IMR-90 (cell line): ENCODE measurements around the gene PCK2. TPM values are rescaled to one million over a fixed set of nuclear protein-coding genes. Genes with fewer than 3 reads are reported as not detected.

Source experiments
- ATAC-seq: fragments of 200-7000 bp; cut with Tn5 transposase; 2 replicates; pipeline ENCODE4 v1.9.1; 2020; ENCODE audit warnings: low read depth, mild to moderate bottlenecking, moderate library complexity
- BruUV-seq: library from RNA; stranded (reverse); fragments of 400-500 nt; replicated peaks from 2 replicates; lab custom pipeline; 2021; lab: Mats Ljungman, UMichigan
- CTCF ChIA-PET: fragments of 300-600 bp; formaldehyde crosslinking; extraction: SDS; loops from one replicate; lab custom pipeline; 2021; ENCODE audit warnings: antibody characterized with exemption; lab: Yijun Ruan, JAX
- POLR2A ChIA-PET: fragments of 300-600 bp; sonication (Branson Sonifier 250); formaldehyde crosslinking; loops from one replicate; lab custom pipeline; 2022; ENCODE audit warnings: antibody characterized with exemption; ENCODE audit not compliant: unreplicated experiment; lab: Charles Lee
- DNase-seq: peaks from one replicate; pipeline ENCODE4 v3.0.0; 2013
- H2AFZ ChIP-seq: replicated peaks from 2 replicates; pipeline ENCODE3; 2013; ENCODE audit warnings: low read length, mild to moderate bottlenecking; ENCODE audit not compliant: poor library complexity
- H2AK5ac ChIP-seq: 2 replicates; pipeline ENCODE4 v1.6.1; 2013; ENCODE audit warnings: low read depth, low read length, inconsistent platforms
- H2AK9ac ChIP-seq: replicated peaks from 2 replicates; pipeline ENCODE3; 2013; ENCODE audit warnings: mild to moderate bottlenecking, low read depth, low read length, moderate library complexity; ENCODE audit not compliant: poor library complexity
- H2BK120ac ChIP-seq: 2 replicates; pipeline ENCODE4 v1.6.1; 2013; ENCODE audit warnings: low read depth, low read length, inconsistent platforms
- H2BK15ac ChIP-seq: 3 replicates; pipeline ENCODE4 v1.6.1; 2013; ENCODE audit warnings: low read depth, low read length, inconsistent platforms
- H2BK20ac ChIP-seq: 2 replicates; pipeline ENCODE4 v1.6.1; 2013; ENCODE audit warnings: low read depth, mild to moderate bottlenecking, inconsistent platforms, low read length, moderate library complexity
- H2BK5ac ChIP-seq: 2 replicates; pipeline ENCODE4 v1.6.1; 2013; ENCODE audit warnings: mild to moderate bottlenecking, low read depth, low read length, inconsistent platforms; ENCODE audit not compliant: poor library complexity, severe bottlenecking
- H3K14ac ChIP-seq: replicated peaks from 2 replicates; pipeline ENCODE4 v1.6.1; 2013; ENCODE audit warnings: low read depth, low read length, inconsistent platforms
- H3K18ac ChIP-seq: 2 replicates; pipeline ENCODE4 v1.6.1; 2013; ENCODE audit warnings: low read depth, low read length, control low read depth
- H3K23ac ChIP-seq: 2 replicates; pipeline ENCODE4 v1.6.1; 2013; ENCODE audit warnings: low read depth, low read length, inconsistent platforms
- H3K27ac ChIP-seq: 2 replicates; pipeline ENCODE4 v1.5.1; 2013; ENCODE audit warnings: mild to moderate bottlenecking, control low read depth, low read length; ENCODE audit not compliant: insufficient read depth
- H3K27me3 ChIP-seq: 2 replicates; pipeline ENCODE4 v1.6.1; 2013; ENCODE audit warnings: low read length; ENCODE audit not compliant: control insufficient read depth, insufficient read depth
- H3K36me3 ChIP-seq: 2 replicates; pipeline ENCODE4 v1.6.1; 2013; ENCODE audit warnings: low read length, mixed read lengths; ENCODE audit not compliant: control insufficient read depth, insufficient read depth
- H3K4ac ChIP-seq: 2 replicates; pipeline ENCODE4 v1.6.1; 2013; ENCODE audit warnings: low read depth, low read length, inconsistent platforms
- H3K4me1 ChIP-seq: 2 replicates; pipeline ENCODE4 v1.6.1; 2013; ENCODE audit warnings: low read length, mixed read lengths; ENCODE audit not compliant: control insufficient read depth, insufficient read depth
- H3K4me2 ChIP-seq: 2 replicates; pipeline ENCODE4 v1.6.1; 2013; ENCODE audit warnings: low read depth, mild to moderate bottlenecking, control low read depth, low read length, moderate library complexity
- H3K4me3 ChIP-seq: 2 replicates; pipeline ENCODE4 v1.5.1; 2013; ENCODE audit warnings: low read depth, mild to moderate bottlenecking, control low read depth, low read length, moderate library complexity; ENCODE audit not compliant: insufficient read depth
- H3K56ac ChIP-seq: 2 replicates; pipeline ENCODE4 v1.6.1; 2013; ENCODE audit warnings: low read length, inconsistent platforms; ENCODE audit not compliant: insufficient read depth; ENCODE audit errors: extremely low read depth
- H3K79me1 ChIP-seq, 2 experiments: 2 replicates each; pipeline ENCODE4 v1.6.1; 2013; ENCODE audit warnings: low read length in 2 of 2, inconsistent platforms in 1 of 2, low read depth in 1 of 2
- H3K9ac ChIP-seq: 2 replicates; pipeline ENCODE4 v1.6.1; 2013; ENCODE audit warnings: low read depth, low read length, control low read depth
- H3K9me1 ChIP-seq: 2 replicates; pipeline ENCODE4 v1.6.1; 2013; ENCODE audit warnings: low read length, inconsistent platforms; ENCODE audit not compliant: insufficient read depth
- H3K9me3 ChIP-seq: 2 replicates; pipeline ENCODE4 v1.6.1; 2013; ENCODE audit warnings: low read length; ENCODE audit not compliant: control insufficient read depth, insufficient read depth
- H4K20me1 ChIP-seq: 2 replicates; pipeline ENCODE4 v1.6.1; 2013; ENCODE audit warnings: low read length, inconsistent platforms; ENCODE audit not compliant: insufficient read depth
- H4K5ac ChIP-seq: 2 replicates; pipeline ENCODE4 v1.6.1; 2013; ENCODE audit warnings: mild to moderate bottlenecking, low read depth, low read length, control low read depth
- H4K8ac ChIP-seq, 2 experiments: 2 replicates each; pipeline ENCODE4 v1.6.1; 2013; ENCODE audit warnings: low read depth in 2 of 2, low read length in 2 of 2, control low read depth in 1 of 2, inconsistent platforms in 1 of 2
- H4K91ac ChIP-seq: 2 replicates; pipeline ENCODE4 v1.6.1; 2013; ENCODE audit warnings: low read depth, low read length, inconsistent platforms; ENCODE audit not compliant: insufficient read depth
- BHLHE40 ChIP-seq: fragments of 150-350 bp; IDR thresholded peaks from 2 replicates; pipeline ENCODE4 v1.6.1; 2016; ENCODE audit warnings: mild to moderate bottlenecking, low read depth, low read length
- CEBPB ChIP-seq: IDR thresholded peaks from 2 replicates; pipeline ENCODE4 v1.6.1; 2012; ENCODE audit warnings: low read depth, low read length, improper control_type of control experiment
- CHD1 ChIP-seq: IDR thresholded peaks from 2 replicates; pipeline ENCODE4 v1.6.1; 2012; ENCODE audit warnings: low read depth, low read length, improper control_type of control experiment
- FOS ChIP-seq: fragments of 150-350 bp; IDR thresholded peaks from 2 replicates; pipeline ENCODE4 v1.6.1; 2016; ENCODE audit warnings: low read depth, low read length
- MAFK ChIP-seq: IDR thresholded peaks from 2 replicates; pipeline ENCODE4 v1.6.1; 2012; ENCODE audit warnings: low read depth, low read length, improper control_type of control experiment
- MAZ ChIP-seq: IDR thresholded peaks from 2 replicates; pipeline ENCODE4 v1.6.1; 2012; ENCODE audit warnings: low read depth, mild to moderate bottlenecking, low read length, improper control_type of control experiment, moderate library complexity, borderline replicate concordance
- MXI1 ChIP-seq: IDR thresholded peaks from 2 replicates; pipeline ENCODE4 v1.6.1; 2012; ENCODE audit warnings: low read depth, mild to moderate bottlenecking, low read length, moderate library complexity, borderline replicate concordance
- NFE2L2 ChIP-seq: fragments of 150-350 bp; IDR thresholded peaks from 2 replicates; pipeline ENCODE4 v1.6.1; 2016; ENCODE audit warnings: low read depth, mild to moderate bottlenecking, low read length
- POLR2A ChIP-seq: IDR thresholded peaks from 2 replicates; pipeline ENCODE4 v1.6.1; 2012; ENCODE audit warnings: mild to moderate bottlenecking, low read depth, low read length
- RAD21 ChIP-seq: IDR thresholded peaks from 2 replicates; pipeline ENCODE4 v1.6.1; 2012; ENCODE audit warnings: low read length, improper control_type of control experiment
- RCOR1 ChIP-seq: IDR thresholded peaks from 2 replicates; pipeline ENCODE4 v1.6.1; 2012; ENCODE audit warnings: mild to moderate bottlenecking, low read length, improper control_type of control experiment; ENCODE audit not compliant: insufficient replicate concordance
- RFX5 ChIP-seq: IDR thresholded peaks from 2 replicates; pipeline ENCODE4 v1.8.0; 2012; ENCODE audit warnings: low read depth, mild to moderate bottlenecking, low read length, moderate library complexity
- SMC3 ChIP-seq: fragments of 150-350 bp; IDR thresholded peaks from 2 replicates; pipeline ENCODE4 v1.6.1; 2016; ENCODE audit warnings: low read depth, mild to moderate bottlenecking, antibody characterized with exemption, low read length, moderate library complexity
- WGBS, 2 experiments: methylation state at CpG; one replicate each; pipeline versions ENCODE4 v1.1.5 to v1.1.7; 2013; ENCODE audit warnings: missing lambda C conversion rate in 2 of 2; ENCODE audit not compliant: insufficient read length in 1 of 2; ENCODE audit errors: extremely low coverage in 2 of 2; 5-methylcytosine and 5-hydroxymethylcytosine counted together
- dilution Hi-C: fragments of 300-500 bp; cut with HindIII; formaldehyde crosslinking; loops from one replicate; pipeline ENCODE4 v1.14.3; 2018; ENCODE audit warnings: low sequenced_read_pairs; ENCODE audit not compliant: unreplicated experiment
- in situ Hi-C: fragments of 300-500 bp; cut with MboI; formaldehyde crosslinking; loops from 3 replicates; pipeline ENCODE4 v1.14.3; 2019; ENCODE audit warnings: low sequenced_read_pairs, inconsistent platforms, mixed read lengths
- intact Hi-C: fragments of 100-400 bp; cut with micrococcal nuclease; formaldehyde crosslinking; loops from 2 replicates; pipeline ENCODE4 v1.10.0; 2022
- polyA plus RNA-seq, 3 experiments: library from polyadenylated mRNA; depleted of rRNA; stranded (reverse); fragments of >200 nt; gene quantifications; 2 replicates each; pipeline ENCODE4 v1.2.3, GENCODE V29; 2012; ENCODE audit warnings: low replicate concordance in 1 of 3
- total RNA-seq: library from RNA; depleted of rRNA; stranded (reverse); fragments of >200 nt; gene quantifications from 2 replicates; pipeline ENCODE4 v1.2.3, GENCODE V29; 2012
- TF ChIP-seq, protein P1 (sequence below): fragments of 150-350 bp; IDR thresholded peaks from 2 replicates; pipeline ENCODE4 v1.6.1; 2017; ENCODE audit warnings: mild to moderate bottlenecking, antibody characterized with exemption, low read length, low read depth
- TF ChIP-seq, protein P2 (sequence below): conservative IDR thresholded peaks from 2 replicates; pipeline ENCODE4 v1.5.1; 2012; ENCODE audit warnings: mild to moderate bottlenecking, low read depth, low read length, improper control_type of control experiment

PCK2 gene
- total and polyA plus RNA-seq, 2 of the 4 experiments (the other 2 are of a cell fraction): 13.4 to 29.4 TPM

DNA sequence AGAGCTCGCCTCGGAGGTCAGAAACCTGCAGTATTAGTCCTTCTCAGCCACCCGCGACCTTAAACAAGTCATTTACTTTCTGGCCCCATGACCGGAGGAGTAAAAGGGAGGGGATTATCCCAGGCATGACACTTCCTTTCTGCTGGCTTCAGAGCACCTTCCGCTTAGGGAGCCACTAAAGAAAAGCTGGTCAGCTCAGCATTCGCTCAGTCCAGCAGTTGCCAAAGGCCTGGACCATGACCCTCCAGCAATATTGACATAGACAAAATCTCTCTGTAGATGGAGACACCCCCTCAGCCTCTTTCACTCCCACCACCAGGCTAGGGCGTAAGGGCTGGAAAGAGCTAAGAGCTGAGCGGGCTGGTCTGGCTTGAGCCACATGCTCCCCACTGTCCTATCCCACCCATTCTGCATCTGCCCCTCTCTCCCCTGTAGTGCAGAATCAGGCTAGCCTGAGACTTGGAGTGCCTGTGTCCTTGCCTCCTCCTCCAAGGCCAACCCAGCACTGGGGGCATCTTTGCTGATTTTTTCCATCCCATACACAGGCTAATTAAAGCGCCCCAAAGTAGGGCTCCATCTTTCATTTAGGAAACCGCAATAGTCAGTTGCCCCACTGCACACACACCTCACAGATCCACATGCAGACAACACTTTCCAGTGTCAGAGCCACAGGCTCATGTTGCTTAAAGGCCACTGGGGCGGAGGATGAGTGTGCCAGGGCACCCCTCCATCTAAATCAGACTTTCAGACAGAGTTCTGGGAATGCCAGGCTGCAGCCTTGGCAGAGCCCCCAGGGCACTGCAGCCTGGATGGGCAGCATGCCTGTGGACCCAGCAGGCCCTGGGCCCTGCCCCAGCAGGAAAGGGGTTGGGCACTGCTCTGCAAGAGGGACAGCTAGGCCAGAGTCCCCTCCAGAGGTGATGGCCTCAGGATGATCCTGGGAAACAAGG is 26.7 kb upstream of the PCK2 start:
- Histone ChIP-seq H3K9ac (no peak overlapping the region), H3K4me3 (no peak overlapping the region), H3K23ac (no peak overlapping the region), H2BK15ac (no peak overlapping the region), H2BK5ac (no peak overlapping the region), H3K36me3 (no peaks in the 10 kb centered on the region), H3K18ac (no peak overlapping the region), H3K9me1 (no peaks in the 10 kb centered on the region), H2AK5ac (no peak overlapping the region), H2BK20ac (no peak overlapping the region), H4K91ac (no peak overlapping the region), H3K27me3 (peaks cover 54% of the 10 kb centered on the region), H3K4ac (no peak overlapping the region), H3K79me1 (no peaks in the 10 kb centered on the region), H3K9me3 (no peaks in the 10 kb centered on the region), H4K5ac (no peak overlapping the region), H3K56ac (no peak overlapping the region), H4K8ac (no peak overlapping the region), H3K4me2 (no peak overlapping the region), H2AK9ac (no peak overlapping the region), H3K27ac (no peak overlapping the region), H3K14ac (no peak overlapping the region), H2BK120ac (no peak overlapping the region), H4K20me1 (no peaks in the 10 kb centered on the region), H3K4me1 (no peaks in the 10 kb centered on the region), H2AFZ (no peak overlapping the region)
- no TSS peak for BruUV-seq
- ATAC-seq (no peak), DNase-seq (no peak)
- dilution Hi-C loops (no loop called here), in situ Hi-C loops (no loop called here), intact Hi-C loops (no loop called here)
- 71% methylated on average over 1 of the region's 12 CpGs; no CpG with 5 or more reads in 1 of the 2 experiments for WGBS, 2 experiments
- ChIA-PET POLR2A (no interaction called here), CTCF (interaction anchor here (1.1 to 1.3 kb wide), 2 partner anchors 10 to 41 kb away, joined by 4 to 5 read pairs; no protein-coding TSS in a partner anchor)
- TF ChIP-seq POLR2A (no peak), MXI1 (no peak), FOS (no peak), CHD1 (no peak), RAD21 (no peak), MAFK (no peak), SMC3 (no peak), RCOR1 (no peak), BHLHE40 (no peak), CEBPB (no peak), NFE2L2 (no peak), MAZ (no peak), RFX5 (no peak)
- TF ChIP-seq, protein P1, sequence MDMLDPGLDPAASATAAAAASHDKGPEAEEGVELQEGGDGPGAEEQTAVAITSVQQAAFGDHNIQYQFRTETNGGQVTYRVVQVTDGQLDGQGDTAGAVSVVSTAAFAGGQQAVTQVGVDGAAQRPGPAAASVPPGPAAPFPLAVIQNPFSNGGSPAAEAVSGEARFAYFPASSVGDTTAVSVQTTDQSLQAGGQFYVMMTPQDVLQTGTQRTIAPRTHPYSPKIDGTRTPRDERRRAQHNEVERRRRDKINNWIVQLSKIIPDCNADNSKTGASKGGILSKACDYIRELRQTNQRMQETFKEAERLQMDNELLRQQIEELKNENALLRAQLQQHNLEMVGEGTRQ: no peak
- TF ChIP-seq, protein P2, sequence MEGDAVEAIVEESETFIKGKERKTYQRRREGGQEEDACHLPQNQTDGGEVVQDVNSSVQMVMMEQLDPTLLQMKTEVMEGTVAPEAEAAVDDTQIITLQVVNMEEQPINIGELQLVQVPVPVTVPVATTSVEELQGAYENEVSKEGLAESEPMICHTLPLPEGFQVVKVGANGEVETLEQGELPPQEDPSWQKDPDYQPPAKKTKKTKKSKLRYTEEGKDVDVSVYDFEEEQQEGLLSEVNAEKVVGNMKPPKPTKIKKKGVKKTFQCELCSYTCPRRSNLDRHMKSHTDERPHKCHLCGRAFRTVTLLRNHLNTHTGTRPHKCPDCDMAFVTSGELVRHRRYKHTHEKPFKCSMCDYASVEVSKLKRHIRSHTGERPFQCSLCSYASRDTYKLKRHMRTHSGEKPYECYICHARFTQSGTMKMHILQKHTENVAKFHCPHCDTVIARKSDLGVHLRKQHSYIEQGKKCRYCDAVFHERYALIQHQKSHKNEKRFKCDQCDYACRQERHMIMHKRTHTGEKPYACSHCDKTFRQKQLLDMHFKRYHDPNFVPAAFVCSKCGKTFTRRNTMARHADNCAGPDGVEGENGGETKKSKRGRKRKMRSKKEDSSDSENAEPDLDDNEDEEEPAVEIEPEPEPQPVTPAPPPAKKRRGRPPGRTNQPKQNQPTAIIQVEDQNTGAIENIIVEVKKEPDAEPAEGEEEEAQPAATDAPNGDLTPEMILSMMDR: no peak
